HG03025 (cell line): ENCODE data around the gene ZCCHC14.

Experiments
- ATAC-seq: cut with Tn5 transposase; IDR thresholded peaks from one replicate; pipeline ENCODE4 v1.9.1; 2021; ENCODE audit warnings: mild to moderate bottlenecking, moderate library complexity; ENCODE audit not compliant: unreplicated experiment, low FRiP score

Gene ZCCHC14

GRCh38 chr16:87436225-87437172, 56.3 kb downstream of the ZCCHC14 start:
- no peak for ATAC-seq

DNA sequence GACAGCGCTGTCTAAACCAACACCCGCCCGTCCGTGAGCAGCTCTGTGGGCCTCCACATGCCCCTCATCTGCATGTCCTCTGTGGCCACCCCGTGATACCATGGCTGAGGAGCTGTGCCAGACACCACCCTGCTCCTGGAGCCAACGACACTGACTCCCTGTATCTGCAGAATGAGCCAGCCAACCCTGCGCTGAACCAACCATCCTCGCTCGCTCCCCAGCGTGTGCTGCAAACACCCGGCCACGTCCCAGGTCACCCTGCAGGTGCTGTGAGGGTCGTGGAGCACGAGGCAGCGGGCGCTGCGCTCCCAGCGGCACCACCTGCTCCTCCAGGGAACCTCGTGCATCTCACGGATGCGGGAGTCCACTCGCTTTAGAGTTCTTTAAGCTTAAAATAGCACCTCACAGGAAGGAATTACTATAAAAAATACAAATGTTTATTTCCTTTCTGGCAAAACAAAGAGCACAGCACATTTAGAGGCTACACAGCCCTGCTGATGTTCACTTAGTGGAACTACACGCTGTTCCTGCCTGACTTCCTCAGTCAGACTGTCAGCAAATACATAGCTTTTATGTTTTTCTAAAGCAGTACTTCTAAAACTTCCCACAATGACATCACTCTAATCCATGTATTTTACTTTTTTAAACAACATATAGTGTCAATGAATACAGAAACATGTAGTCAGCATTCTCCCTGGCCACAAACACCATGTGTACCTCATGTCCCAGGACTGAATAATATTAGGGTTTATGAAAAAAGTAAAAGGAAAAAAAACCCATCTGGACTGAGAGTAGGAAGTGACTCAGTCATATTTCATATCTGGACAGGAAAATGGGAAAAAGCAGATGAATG, 57.2 kb downstream of the ZCCHC14 start:
- ATAC-seq = no peak

GRCh38 chr16:87434146-87434667, 58.6 kb downstream of the ZCCHC14 start:
- no peak for ATAC-seq

GRCh38 chr16:87432330-87432915, 60.4 kb downstream of the ZCCHC14 start:
- ATAC-seq = no peak

GRCh38 chr16:87431926-87432325, 60.9 kb downstream of the ZCCHC14 start:
- no peak for ATAC-seq

DNA sequence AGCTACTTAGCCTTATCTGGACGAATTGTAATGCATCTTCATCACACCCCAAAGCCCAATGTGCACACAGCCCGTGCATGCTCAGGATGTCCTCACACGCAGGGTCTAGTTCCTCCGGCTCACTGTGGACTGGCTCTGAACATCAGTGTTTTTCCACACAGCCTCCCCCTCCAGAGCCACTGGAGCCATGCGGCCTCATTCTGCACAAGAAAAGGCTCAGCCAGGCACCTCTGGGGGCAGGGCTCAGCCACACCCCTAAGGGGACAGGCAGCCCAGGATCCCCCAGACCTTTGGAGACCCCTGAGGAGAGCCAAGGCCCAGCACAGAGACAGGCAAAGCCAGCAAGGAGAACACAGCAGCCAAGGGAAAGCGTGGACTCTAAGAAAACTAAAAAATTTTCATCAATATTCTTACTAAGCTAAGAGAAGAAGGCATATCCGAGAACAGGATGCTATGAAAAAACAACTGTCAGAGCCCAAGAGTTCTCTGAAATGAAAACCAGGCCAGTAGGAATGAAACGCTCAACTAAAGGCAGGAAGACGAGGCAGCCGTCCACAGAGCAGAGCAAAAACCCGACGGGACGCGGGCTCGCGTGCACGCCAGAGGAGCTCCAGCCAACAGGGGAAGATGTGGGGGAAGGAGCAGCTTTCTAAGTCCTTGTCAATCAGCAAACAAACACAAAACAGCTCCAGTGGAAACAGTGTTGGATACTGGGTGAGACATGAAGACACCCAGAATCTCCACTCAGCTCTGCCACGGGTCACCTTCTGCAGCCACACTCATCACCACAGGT, 66.2 kb downstream of the ZCCHC14 start:
- no peak for ATAC-seq

DNA sequence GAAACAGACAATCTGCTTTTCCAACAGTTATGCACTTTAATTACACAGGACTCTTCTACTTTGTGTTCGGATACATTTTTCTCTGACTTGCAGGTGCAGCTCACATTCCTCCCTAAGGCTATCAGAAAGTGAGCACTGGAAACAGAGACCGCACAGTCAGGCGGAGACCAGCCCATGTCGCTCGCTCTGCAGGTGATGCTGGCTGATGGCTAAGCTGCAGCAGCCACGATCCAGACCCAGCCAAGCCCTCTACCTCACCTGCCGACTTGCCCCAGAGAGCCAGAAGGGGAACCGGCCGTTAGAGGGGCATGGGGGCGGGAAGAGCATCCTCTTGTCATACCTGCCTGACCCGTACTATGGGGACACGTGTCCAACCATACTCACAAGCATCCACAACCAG, 66.9 kb downstream of the ZCCHC14 start:
- ATAC-seq = no peak

GRCh38 chr16:87424266-87424665, 68.6 kb downstream of the ZCCHC14 start:
- no peak for ATAC-seq

GRCh38 chr16:87423429-87423828, 69.4 kb downstream of the ZCCHC14 start:
- ATAC-seq = no peak

DNA sequence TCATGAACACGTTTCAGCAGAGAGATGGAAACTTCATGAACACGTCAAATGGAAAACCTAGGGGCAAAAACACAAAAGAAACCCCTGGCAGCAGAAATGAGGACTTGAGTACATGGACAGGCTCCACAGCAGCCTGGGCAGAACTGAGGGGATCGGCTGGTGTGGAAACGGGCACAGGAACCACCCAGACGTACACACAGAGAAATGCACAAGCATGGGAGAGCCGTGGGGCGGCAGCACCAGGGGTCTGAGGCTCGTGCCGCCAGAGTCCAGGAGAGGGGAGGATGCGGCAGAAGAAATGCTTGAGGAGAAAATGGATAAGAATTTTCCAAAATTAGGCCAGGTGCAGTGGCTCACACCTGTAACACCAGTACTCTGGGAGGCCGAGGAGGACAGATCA, 70.7 kb downstream of the ZCCHC14 start:
- ATAC-seq = no peak

GRCh38 chr16:87421003-87421912, 71.6 kb downstream of the ZCCHC14 start:
- no peak for ATAC-seq

DNA sequence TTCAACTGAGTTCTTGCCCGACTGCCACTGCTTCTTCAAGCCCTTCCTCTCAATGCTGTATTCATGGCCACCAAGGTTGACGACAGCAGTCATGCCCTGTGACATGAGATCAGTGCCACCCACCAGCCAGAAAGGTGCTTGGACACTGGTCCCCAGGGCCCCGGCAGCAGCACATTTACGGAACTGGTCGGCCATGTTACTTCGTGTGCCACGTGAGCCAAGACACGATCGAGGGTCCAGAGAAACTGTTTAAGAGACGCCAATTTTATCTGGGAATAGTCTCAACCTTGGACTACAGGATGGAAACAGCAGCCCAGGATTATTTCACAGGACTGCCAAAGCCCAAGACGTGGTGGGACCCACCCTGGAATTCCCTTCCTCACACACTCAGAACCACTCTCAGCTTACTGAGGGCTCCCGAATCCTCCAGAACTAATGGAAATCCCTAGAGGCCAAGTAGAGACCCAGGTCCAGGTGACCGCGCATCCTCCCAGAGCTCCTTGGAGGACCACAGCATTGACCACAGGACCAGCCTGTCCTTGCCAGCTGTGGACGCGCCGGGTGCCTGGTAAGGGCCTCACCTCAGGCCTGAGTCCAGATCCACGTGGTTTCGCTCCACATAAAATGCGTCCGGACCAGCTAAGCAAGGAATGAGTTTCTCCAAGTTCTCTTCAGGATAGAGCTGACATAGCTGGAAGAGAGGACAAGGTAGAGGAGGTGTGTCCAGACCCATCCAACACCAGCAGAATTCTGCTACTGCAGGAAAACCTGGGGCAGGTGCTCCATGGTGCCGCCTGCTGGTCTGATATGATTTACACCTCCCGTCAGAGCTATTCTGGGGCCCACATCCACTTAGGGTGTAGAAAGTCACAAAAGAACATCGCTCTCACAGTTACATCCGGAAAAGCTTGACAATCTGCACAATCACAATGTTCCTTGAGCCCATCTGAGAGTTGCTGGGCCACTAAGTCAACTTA, 72.5 kb downstream of the ZCCHC14 start:
- ATAC-seq = no peak

GRCh38 chr16:87418644-87419043, 74.2 kb downstream of the ZCCHC14 start:
- no peak for ATAC-seq

DNA sequence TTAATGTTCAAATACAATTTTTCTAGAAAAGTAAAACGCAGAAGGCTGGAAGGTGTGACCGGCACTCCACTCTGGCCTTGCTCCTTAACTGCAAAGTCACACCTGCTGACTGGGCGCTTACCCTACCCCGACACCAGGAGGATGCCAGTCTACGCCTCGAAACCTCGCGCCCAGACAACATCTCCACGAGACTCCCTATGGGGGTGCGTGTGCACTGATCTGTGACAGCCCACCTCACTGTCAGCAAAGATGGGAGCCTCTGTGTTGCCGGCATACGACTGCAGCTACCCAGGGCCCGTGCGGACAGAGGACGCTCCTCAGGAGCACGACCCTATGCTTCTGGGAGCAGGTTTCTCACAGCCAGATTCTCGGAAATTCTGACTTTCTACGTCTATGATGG, 74.6 kb downstream of the ZCCHC14 start:
- ATAC-seq = no peak

DNA sequence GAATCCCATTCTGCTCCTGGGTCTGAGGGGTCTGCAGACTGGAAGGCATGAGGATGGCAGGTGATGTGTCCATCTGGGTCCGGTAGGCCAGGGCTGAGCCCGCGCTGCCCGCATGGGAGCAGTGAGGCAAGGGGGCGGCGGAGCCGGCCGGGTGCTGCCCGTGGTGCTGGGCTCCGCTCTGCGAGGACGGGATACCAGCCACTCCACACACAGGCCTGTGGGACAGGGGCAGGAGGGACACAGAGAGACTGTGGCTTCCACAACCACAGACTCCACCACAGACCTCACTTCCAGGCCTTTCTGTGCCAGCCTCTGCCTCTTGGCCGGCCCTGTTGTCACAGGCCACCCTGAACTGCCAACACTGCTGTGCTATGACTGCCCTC, 75.3 kb downstream of the ZCCHC14 start:
- ATAC-seq = no peak

DNA sequence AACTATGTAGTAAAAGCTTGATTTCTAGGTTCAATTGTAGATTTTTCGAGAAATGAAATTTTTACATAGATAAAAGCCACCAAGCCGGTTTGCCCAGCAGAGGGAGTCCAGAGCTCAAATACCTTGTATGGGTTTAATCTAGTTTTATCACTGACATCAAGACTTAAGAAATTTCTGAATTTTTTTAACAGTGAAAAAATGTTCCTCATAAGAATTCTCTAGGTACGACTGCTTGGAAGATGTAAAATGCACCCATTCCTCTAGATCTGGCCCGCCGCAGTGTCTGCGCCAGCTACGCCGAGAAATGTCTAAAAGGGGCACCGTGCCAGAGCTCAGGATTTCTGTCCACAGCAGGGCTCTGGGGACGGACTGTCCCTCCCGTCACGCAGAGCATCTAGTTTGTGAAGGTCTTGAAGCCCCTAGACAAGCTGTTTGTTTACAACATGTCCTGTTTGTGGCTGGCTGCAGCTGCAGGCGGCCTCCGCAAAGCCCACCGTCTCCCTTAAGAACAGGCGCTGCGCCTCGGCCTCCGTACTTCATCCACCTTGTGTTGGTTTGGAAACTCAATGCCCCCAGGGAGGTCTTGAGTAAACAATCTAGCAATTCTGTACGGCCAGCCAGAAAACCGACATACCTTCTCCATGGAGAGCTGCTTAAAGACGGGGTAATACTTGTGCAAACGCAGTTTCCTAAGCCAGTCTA, 75.8 kb downstream of the ZCCHC14 start:
- ATAC-seq = no peak

- ATAC-seq = no peak
Observed at GRCh38 chr16:87415441-87415840, 77.4 kb downstream of the ZCCHC14 start.
